Mesenchymal stem cell (in vitro differentiated cells and primary cell): ENCODE measurements around the gene ECI1.
A peak's percentile ranks its signal among the peaks of the same experiment; 100 is the strongest.

Experiments
- DNase-seq: peaks from one replicate; pipeline ENCODE4 v3.0.0-alpha.2; 2013
- H2AFZ ChIP-seq: one replicate; pipeline ENCODE4 v1.6.1; 2013; ENCODE audit warnings: low read depth, mild to moderate bottlenecking, control low read depth, inconsistent platforms, low read length, moderate library complexity
- H2AK5ac ChIP-seq: 2 replicates; pipeline ENCODE4 v1.6.1; 2013; ENCODE audit warnings: low read length, moderate library complexity, mild to moderate bottlenecking, inconsistent platforms; ENCODE audit not compliant: severe bottlenecking
- H2BK120ac ChIP-seq: one replicate; pipeline ENCODE4 v1.6.1; 2013; ENCODE audit warnings: low read depth, mild to moderate bottlenecking, inconsistent platforms, low read length, moderate library complexity
- H2BK12ac ChIP-seq, 2 experiments: one replicate each; pipeline ENCODE4 v1.6.1; 2013; ENCODE audit warnings: inconsistent platforms in 2 of 2, low read length in 2 of 2, mild to moderate bottlenecking in 2 of 2, moderate library complexity in 2 of 2, control low read depth in 1 of 2
- H2BK15ac ChIP-seq: one replicate; pipeline ENCODE4 v1.6.1; 2013; ENCODE audit warnings: mild to moderate bottlenecking, low read depth, inconsistent platforms; ENCODE audit not compliant: poor library complexity, severe bottlenecking
- H2BK5ac ChIP-seq: 2 replicates; pipeline ENCODE4 v1.6.1; 2013; ENCODE audit warnings: low read depth, mild to moderate bottlenecking, low read length, control low read depth, inconsistent platforms; ENCODE audit not compliant: poor library complexity, severe bottlenecking
- H3K14ac ChIP-seq, 2 experiments: one replicate each; pipeline ENCODE4 v1.6.1; 2013; ENCODE audit warnings: inconsistent platforms in 2 of 2, low read length in 2 of 2, control low read depth in 1 of 2, mild to moderate bottlenecking in 1 of 2, moderate library complexity in 1 of 2
- H3K18ac ChIP-seq, 2 experiments: one replicate each; pipeline ENCODE4 v1.6.1; 2013; ENCODE audit warnings: inconsistent platforms in 2 of 2, low read length in 2 of 2, control low read depth in 1 of 2, low read depth in 1 of 2, mild to moderate bottlenecking in 1 of 2
- H3K23ac ChIP-seq, 2 experiments: one replicate each; pipeline ENCODE4 v1.6.1; 2013; ENCODE audit warnings: inconsistent platforms in 2 of 2, low read length in 2 of 2, mild to moderate bottlenecking in 2 of 2, moderate library complexity in 2 of 2, control low read depth in 1 of 2
- H3K27ac ChIP-seq: 2 replicates; pipeline ENCODE4 v1.5.1; 2013; ENCODE audit warnings: mild to moderate bottlenecking, moderate library complexity, low read length, control low read depth, inconsistent platforms; ENCODE audit not compliant: poor library complexity, severe bottlenecking
- H3K27me3 ChIP-seq, 2 experiments: 2 replicates each; pipeline versions ENCODE4 v1.6.1 to v1.7.0; 2013; ENCODE audit warnings: low read length in 2 of 2, mild to moderate bottlenecking in 2 of 2, moderate library complexity in 2 of 2, control low read depth in 1 of 2, inconsistent platforms in 1 of 2; ENCODE audit not compliant: control insufficient read depth in 1 of 2, insufficient read depth in 1 of 2
- H3K36me3 ChIP-seq, 2 experiments: 2 replicates each; pipeline versions ENCODE4 v1.6.1 to v1.7.0; 2013; ENCODE audit warnings: low read length in 2 of 2, control low read depth in 1 of 2, inconsistent platforms in 1 of 2, low read depth in 1 of 2, mild to moderate bottlenecking in 1 of 2; ENCODE audit not compliant: insufficient read depth in 2 of 2, control insufficient read depth in 1 of 2
- H3K4ac ChIP-seq, 2 experiments: one replicate each; pipeline ENCODE4 v1.6.1; 2013; ENCODE audit warnings: inconsistent platforms in 2 of 2, low read length in 2 of 2, mild to moderate bottlenecking in 2 of 2, moderate library complexity in 2 of 2, control low read depth in 1 of 2, low read depth in 1 of 2
- H3K4me1 ChIP-seq: 2 replicates; pipeline ENCODE4 v1.6.1; 2013; ENCODE audit warnings: low read depth, low read length, control low read depth; ENCODE audit not compliant: control insufficient read depth, insufficient read depth
- H3K4me2 ChIP-seq: 2 replicates; pipeline ENCODE4 v1.6.1; 2013; ENCODE audit warnings: low read length, mild to moderate bottlenecking, inconsistent platforms; ENCODE audit not compliant: poor library complexity, severe bottlenecking
- H3K4me3 ChIP-seq, 2 experiments: 2 replicates each; pipeline versions ENCODE4 v1.5.1 to v1.7.0; 2013; ENCODE audit warnings: low read length in 2 of 2, mild to moderate bottlenecking in 2 of 2, control low read depth in 1 of 2, low read depth in 1 of 2; ENCODE audit not compliant: insufficient read depth in 1 of 2
- H3K79me1 ChIP-seq: replicated peaks from 2 replicates; pipeline ENCODE4 v1.6.1; 2013; ENCODE audit warnings: mild to moderate bottlenecking, control low read depth, low read length, inconsistent platforms; ENCODE audit not compliant: poor library complexity, severe bottlenecking
- H3K9ac ChIP-seq: 2 replicates; pipeline ENCODE4 v1.7.0; 2013; ENCODE audit warnings: mild to moderate bottlenecking, low read length, moderate library complexity
- H3K9me3 ChIP-seq: 2 replicates; pipeline ENCODE4 v1.7.0; 2013; ENCODE audit warnings: mild to moderate bottlenecking, low read length; ENCODE audit not compliant: control insufficient read depth
- H4K8ac ChIP-seq: one replicate; pipeline ENCODE4 v1.6.1; 2013; ENCODE audit warnings: inconsistent platforms, mild to moderate bottlenecking, low read length, moderate library complexity
- H4K91ac ChIP-seq: one replicate; pipeline ENCODE4 v1.6.1; 2013; ENCODE audit warnings: mild to moderate bottlenecking, low read length, inconsistent platforms
- WGBS: methylation state at CpG from one replicate; pipeline ENCODE4 v1.1.7; 2013; ENCODE audit warnings: mixed read lengths; 5-methylcytosine and 5-hydroxymethylcytosine counted together

The ECI1 gene

GRCh38 chr16:2233046-2233775 lies 18.2 kb downstream of the ECI1 start:
- no peak overlapping the region for H3K4me2 ChIP-seq
- no peak overlapping the region for H3K23ac ChIP-seq
- no peak overlapping the region for H2BK12ac ChIP-seq
- no peak overlapping the region for H3K18ac ChIP-seq
- no peak overlapping the region for H4K8ac ChIP-seq
- no peak overlapping the region for H3K4ac ChIP-seq
- no peak overlapping the region for H2AFZ ChIP-seq
- no peak overlapping the region for H3K4me3 ChIP-seq
- no peak overlapping the region for H2AK5ac ChIP-seq
- no peak for DNase-seq
- peaks cover 30% of the 10 kb centered on the region for H3K79me1 ChIP-seq
- H3K9ac ChIP-seq = no peak overlapping the region
- no peak overlapping the region for H3K27ac ChIP-seq
- WGBS = 96% methylated on average over 28 of the region's 28 CpGs
- H2BK5ac ChIP-seq = no peak overlapping the region
- H3K9me3 ChIP-seq = no peaks in the 10 kb centered on the region
- no peak overlapping the region for H2BK120ac ChIP-seq
- no peak overlapping the region for H3K14ac ChIP-seq
- peaks cover 3 to 18% of the 10 kb centered on the region in 2 experiments for H3K27me3 ChIP-seq
- peaks cover 69 to 100% of the 10 kb centered on the region in 2 experiments for H3K36me3 ChIP-seq
- no peak overlapping the region for H4K91ac ChIP-seq
- H3K4me1 ChIP-seq = peaks cover 27% of the 10 kb centered on the region
- H2BK15ac ChIP-seq = no peak overlapping the region

GRCh38 chr16:2232094-2232990 lies 19.0 kb downstream of the ECI1 start:
- H3K27ac ChIP-seq = no peak overlapping the region
- H4K8ac ChIP-seq = no peak overlapping the region
- H3K27me3 ChIP-seq = peaks cover 3 to 11% of the 10 kb centered on the region in 2 experiments
- no peak overlapping the region for H2BK5ac ChIP-seq
- no peak overlapping the region for H2AFZ ChIP-seq
- no peak overlapping the region for H3K14ac ChIP-seq
- 95% methylated on average over 41 of the region's 41 CpGs for WGBS
- H3K4me3 ChIP-seq = no peak overlapping the region
- H3K79me1 ChIP-seq = peaks cover 32% of the 10 kb centered on the region
- H2BK15ac ChIP-seq = no peak overlapping the region
- H3K4me2 ChIP-seq = no peak overlapping the region
- no peak overlapping the region for H3K18ac ChIP-seq
- no peak overlapping the region for H2BK120ac ChIP-seq
- no peak overlapping the region for H3K23ac ChIP-seq
- no peak overlapping the region for H2BK12ac ChIP-seq
- H3K9me3 ChIP-seq = no peaks in the 10 kb centered on the region
- no peak overlapping the region for H3K4ac ChIP-seq
- no peak overlapping the region for H3K9ac ChIP-seq
- H3K4me1 ChIP-seq = peaks cover 22% of the 10 kb centered on the region
- H3K36me3 ChIP-seq = peaks cover 69 to 96% of the 10 kb centered on the region in 2 experiments
- no peak for DNase-seq
- no peak overlapping the region for H2AK5ac ChIP-seq
- H4K91ac ChIP-seq = no peak overlapping the region

GRCh38 chr16:2231016-2231931 lies 20.1 kb downstream of the ECI1 start:
- whole genome bisulfite sequencing = 79% methylated on average over 29 of the region's 29 CpGs

More at GRCh38 chr16:2231016-2231931, 20.1 kb downstream of the ECI1 start:
- Histone ChIP-seq H4K91ac (no peak overlapping the region), H2BK5ac (no peak overlapping the region), H3K4me3 (no peak overlapping the region), H3K79me1 (peaks cover 32% of the 10 kb centered on the region), H3K36me3 (peaks cover 69 to 93% of the 10 kb centered on the region in 2 experiments), H3K14ac (no peak overlapping the region), H4K8ac (no peak overlapping the region), H3K4me2 (no peak overlapping the region), H2BK15ac (no peak overlapping the region), H2AK5ac (no peak overlapping the region), H3K23ac (no peak overlapping the region), H2AFZ (no peak overlapping the region), H3K18ac (no peak overlapping the region), H3K27me3 (peaks cover 0 to 4% of the 10 kb centered on the region in 2 experiments), H2BK12ac (no peak overlapping the region), H3K27ac (no peak overlapping the region), H3K9me3 (no peaks in the 10 kb centered on the region), H3K4ac (no peak overlapping the region), H2BK120ac (no peak overlapping the region), H3K9ac (no peak overlapping the region), H3K4me1 (peaks cover 18% of the 10 kb centered on the region)
- DNase-seq = peak; percentile 51
